ENCODE data around the gene PDF. TPM values are rescaled to one million over a fixed set of nuclear protein-coding genes. Genes with fewer than 3 reads are reported as not detected.
A peak's percentile ranks its signal among the peaks of the same experiment; 100 is the strongest.

The PDF gene
- total and polyA plus RNA-seq, 2 of the 13 experiments (the other 11 are each of a cell fraction or from before 2014, with no cell fraction given), result 12.4 to 48.8 TPM

DNA sequence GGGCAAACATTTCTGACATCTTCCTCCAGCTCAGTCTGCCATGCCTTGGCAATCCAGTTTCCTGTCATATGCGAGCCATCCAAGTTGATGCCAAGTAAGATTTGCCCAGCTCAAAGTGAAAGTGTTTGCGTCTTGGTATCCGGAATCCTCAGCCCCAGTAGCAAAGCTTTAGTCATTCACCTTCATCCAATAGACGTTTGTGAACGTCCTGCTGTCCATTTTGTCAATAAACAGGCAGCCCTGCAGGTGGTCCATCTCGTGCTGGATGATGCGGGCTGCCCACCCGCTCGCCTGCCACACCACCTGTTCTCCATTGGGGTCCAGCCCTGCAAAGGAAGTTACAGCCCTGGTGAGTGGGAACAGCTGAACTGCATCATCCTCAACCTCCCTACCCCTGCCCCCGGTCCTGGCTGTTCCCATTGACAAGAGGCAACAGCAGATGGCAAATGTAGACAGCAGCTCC, 1.5 kb downstream of the PDF start (continued):
- TF ChIP-seq, protein P1, sequence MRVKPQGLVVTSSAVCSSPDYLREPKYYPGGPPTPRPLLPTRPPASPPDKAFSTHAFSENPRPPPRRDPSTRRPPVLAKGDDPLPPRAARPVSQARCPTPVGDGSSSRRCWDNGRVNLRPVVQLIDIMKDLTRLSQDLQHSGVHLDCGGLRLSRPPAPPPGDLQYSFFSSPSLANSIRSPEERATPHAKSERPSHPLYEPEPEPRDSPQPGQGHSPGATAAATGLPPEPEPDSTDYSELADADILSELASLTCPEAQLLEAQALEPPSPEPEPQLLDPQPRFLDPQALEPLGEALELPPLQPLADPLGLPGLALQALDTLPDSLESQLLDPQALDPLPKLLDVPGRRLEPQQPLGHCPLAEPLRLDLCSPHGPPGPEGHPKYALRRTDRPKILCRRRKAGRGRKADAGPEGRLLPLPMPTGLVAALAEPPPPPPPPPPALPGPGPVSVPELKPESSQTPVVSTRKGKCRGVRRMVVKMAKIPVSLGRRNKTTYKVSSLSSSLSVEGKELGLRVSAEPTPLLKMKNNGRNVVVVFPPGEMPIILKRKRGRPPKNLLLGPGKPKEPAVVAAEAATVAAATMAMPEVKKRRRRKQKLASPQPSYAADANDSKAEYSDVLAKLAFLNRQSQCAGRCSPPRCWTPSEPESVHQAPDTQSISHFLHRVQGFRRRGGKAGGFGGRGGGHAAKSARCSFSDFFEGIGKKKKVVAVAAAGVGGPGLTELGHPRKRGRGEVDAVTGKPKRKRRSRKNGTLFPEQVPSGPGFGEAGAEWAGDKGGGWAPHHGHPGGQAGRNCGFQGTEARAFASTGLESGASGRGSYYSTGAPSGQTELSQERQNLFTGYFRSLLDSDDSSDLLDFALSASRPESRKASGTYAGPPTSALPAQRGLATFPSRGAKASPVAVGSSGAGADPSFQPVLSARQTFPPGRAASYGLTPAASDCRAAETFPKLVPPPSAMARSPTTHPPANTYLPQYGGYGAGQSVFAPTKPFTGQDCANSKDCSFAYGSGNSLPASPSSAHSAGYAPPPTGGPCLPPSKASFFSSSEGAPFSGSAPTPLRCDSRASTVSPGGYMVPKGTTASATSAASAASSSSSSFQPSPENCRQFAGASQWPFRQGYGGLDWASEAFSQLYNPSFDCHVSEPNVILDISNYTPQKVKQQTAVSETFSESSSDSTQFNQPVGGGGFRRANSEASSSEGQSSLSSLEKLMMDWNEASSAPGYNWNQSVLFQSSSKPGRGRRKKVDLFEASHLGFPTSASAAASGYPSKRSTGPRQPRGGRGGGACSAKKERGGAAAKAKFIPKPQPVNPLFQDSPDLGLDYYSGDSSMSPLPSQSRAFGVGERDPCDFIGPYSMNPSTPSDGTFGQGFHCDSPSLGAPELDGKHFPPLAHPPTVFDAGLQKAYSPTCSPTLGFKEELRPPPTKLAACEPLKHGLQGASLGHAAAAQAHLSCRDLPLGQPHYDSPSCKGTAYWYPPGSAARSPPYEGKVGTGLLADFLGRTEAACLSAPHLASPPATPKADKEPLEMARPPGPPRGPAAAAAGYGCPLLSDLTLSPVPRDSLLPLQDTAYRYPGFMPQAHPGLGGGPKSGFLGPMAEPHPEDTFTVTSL (CRISPR knock-in tag; IDR thresholded peaks at IDR 0.05; ENCODE audit: borderline replicate concordance), result 0 out of 2 replicates have a peak, but pooled peaks have one; percentile 8
- TF ChIP-seq ZNF253 (CRISPR knock-in tag; IDR thresholded peaks at IDR 0.05; ENCODE audit: borderline replicate concordance) (peak; percentile 21; the same call in 1 of the 2 replicates), ZFP36L1 (CRISPR knock-in tag; IDR thresholded peaks at IDR 0.05) (no peak), ZNF546 (CRISPR knock-in tag; conservative IDR thresholded peaks at IDR 0.05) (0 out of 2 replicates have a peak, but pooled peaks have one; percentile 6), ZNF230 (CRISPR knock-in tag; IDR thresholded peaks at IDR 0.05) (no peak), EED (CRISPR knock-in tag; IDR thresholded peaks at IDR 0.05) (0 out of 2 replicates have a peak, but pooled peaks have one; percentile 20), ISX (CRISPR knock-in tag; conservative IDR thresholded peaks at IDR 0.05) (no peak), LCORL (IDR thresholded peaks at IDR 0.05) (no peak), LCORL (CRISPR knock-in tag; IDR thresholded peaks at IDR 0.05) (no peak; the same call in 1 of the 2 replicates), IKZF5 (CRISPR knock-in tag; IDR thresholded peaks at IDR 0.05) (no peak), ZC3H13 (CRISPR knock-in tag; IDR thresholded peaks at IDR 0.05) (peak; percentile 77; the same call in 1 of the 2 replicates), ZGPAT (CRISPR knock-in tag; IDR thresholded peaks at IDR 0.05) (0 out of 2 replicates have a peak, but pooled peaks have one; percentile 37), TBX2 (CRISPR knock-in tag; IDR thresholded peaks at IDR 0.05; ENCODE audit: borderline replicate concordance) (peak; percentile 22; the same call in 1 of the 2 replicates), ZNF619 (CRISPR knock-in tag; IDR thresholded peaks at IDR 0.05) (no peak), MXI1 (IDR thresholded peaks at IDR 0.05; ENCODE audit: borderline replicate concordance, low read depth, low read length) (0 out of 3 replicates have a peak, but pooled peaks have one; percentile 28), ZNF280B (CRISPR knock-in tag; IDR thresholded peaks at IDR 0.05; ENCODE audit: borderline replicate concordance) (no peak), HES4 (CRISPR knock-in tag; IDR thresholded peaks at IDR 0.05; ENCODE audit: borderline replicate concordance) (0 out of 2 replicates have a peak, but pooled peaks have one; percentile 40), MAF1 (CRISPR knock-in tag; IDR thresholded peaks at IDR 0.05; ENCODE audit: borderline replicate concordance) (0 out of 2 replicates have a peak, but pooled peaks have one; percentile 25)
